NCI-H526 (cell line): ENCODE results near the gene TP53TG5.

ENCODE experiments used
- DNase-seq, 2 experiments: peaks; one replicate each; lab custom pipeline; 2025; lab: John Stamatoyannopoulos, UW

The TP53TG5 gene

GRCh38 chr20:45405571-45406259 lies 27.6 kb upstream of the TP53TG5 start:
- peak in 1 of 2 experiments; percentile 80 for DNase-seq

GRCh38 chr20:45404438-45404837 lies 26.3 kb upstream of the TP53TG5 start:
- no peak for DNase-seq

DNA sequence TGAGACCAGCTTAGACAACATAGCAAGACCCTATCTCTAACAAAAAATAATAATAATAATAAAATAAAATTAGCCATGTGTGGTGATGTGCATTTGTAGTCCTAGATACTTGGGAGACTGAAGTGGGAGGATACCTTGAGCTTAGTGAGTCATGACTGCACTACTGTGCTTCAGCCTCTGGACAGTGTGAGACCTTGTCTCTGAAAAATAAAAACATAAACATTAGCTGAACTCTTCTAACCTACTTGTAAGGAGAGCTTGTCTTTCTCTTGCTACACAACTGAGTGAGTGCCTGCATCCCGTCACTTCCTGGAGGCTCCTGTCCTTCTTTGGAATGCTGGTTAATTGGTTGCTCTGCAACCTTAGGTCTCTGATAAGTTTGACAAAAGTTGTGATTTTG lies 24.8 kb upstream of the TP53TG5 start:
- DNase-seq, result no peak

DNA sequence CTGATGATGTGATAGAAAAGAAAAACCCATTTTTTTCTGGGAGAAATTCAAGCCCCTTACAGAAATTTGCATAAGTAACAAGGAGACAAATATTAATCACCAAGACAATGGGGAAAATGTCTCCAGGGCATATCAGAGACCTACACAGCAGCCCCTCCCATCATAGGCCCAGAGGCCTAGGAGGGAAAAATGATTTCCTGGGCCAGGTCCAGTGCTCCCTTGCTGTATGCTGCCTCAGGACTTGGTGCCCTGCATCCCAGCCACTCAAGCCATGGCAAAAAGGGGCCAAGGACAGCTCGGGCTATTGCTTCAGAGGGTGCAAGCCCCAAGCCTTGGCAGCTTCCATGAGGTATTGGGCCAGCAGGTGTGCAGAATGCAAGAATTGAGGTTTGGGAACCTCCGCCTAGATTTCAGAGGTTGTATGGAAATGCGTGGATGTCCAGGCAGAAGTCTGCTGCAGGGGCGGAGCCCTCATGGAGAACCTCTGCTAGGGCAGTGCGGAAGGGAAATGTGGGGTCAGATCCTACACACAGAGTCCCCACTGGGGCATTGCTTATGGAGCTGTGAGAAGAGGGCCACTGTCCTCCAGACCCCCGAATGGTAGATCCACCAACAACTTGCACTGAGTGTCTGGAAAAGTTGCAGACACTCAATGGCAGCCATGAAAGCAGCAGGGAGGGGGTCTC lies 22.4 kb upstream of the TP53TG5 start:
- no peak for DNase-seq

DNA sequence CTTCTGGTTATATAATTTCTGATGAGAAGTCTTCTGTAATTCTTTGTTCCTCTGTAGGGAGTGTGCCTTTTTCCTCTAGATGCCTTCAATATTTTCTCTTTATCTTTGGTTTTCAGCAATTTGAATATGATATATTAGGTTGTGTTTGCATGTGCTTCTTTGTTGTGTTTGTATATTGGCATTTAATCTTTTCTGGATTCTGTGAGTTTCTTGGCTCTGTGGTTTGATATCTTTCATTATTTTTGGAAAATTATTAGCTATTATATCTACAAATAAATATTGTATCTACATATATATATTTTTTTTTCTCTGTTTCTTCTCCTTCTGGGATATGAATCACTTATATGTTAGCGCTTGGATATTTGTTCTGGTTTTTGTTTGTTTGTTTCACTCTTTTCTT lies 20.9 kb upstream of the TP53TG5 start:
- no peak for DNase-seq

DNA sequence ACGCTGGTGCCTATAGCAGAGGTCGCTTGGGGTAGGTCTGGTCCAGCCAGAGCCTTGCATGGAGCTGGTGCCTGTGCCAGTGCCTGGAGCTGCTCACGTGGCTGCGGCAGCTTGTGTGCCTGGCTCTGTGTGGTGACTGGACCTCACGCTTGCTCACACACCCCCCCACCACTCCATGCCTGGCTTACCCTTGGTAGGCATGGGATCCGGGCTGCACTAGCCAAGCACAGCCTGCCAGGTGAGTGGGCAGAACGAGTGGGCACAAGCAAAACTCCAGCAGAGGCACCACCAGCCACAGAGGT lies 16.9 kb upstream of the TP53TG5 start:
- DNase-seq, result no peak

DNA sequence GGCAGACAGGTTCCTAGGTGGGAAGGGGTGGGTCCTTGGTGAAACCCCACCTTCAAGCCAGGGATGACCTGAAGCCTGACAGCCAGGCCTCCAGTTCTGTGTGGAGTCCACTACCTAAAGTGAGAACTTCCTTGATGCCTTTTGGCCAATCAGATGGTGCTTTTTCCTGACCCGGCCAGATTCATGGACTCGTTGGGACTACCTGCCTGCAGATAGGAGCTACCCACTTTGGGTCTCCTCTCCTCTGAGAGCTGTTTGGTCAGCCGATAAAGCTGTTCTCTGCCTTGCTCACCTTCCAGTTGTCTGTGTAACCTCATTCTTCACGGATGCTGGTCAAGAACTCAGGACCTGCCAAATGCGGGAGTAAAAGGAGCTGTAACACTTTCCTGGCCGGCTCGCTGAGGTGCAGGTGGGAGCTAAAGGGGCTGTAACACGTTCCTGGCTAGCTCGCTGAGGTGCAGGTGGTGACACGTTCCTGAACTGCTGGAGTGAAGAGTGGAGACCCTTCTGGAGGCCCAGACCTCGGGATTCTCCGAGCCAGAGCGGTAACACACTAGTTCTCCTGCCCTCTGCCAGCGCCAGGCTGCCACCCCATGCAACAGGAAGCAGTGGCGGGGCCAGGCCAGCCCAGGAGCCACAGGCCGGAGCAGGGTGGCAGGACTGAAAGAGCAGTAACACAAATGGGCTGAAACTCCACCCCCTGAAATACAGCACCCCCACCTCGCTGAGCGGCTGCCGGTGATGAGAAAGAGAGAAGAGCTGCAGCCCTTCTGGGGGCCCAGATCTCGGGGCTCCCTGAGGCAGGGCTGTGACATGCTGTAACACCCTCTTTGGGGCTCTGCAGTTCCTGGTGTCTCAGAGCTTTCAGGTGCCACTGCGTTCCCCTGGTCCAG lies 16.3 kb upstream of the TP53TG5 start:
- no peak for DNase-seq

GRCh38 chr20:45392733-45393132 lies 14.6 kb upstream of the TP53TG5 start:
- peak in 1 of 2 experiments; percentile 18 for DNase-seq

DNA sequence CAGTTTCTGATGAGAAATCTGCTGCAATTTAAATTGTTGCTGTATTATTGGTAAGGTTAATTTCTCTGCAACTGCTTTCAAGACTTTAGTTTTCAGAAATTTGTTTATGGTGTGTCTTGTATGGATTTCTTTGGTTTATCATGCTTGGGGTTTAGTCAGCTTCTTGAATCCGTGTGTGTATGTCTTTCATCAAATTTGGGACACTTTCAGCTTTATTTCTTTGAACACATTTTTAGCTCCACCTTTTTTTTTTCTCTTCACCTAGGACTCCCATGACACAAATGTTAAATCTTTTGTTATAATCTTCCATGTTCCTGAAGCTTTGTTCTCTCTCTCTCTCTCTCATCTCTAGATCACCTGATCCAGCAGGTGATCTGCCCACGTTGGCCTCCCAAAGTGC lies 13.4 kb upstream of the TP53TG5 start:
- no peak for DNase-seq

DNA sequence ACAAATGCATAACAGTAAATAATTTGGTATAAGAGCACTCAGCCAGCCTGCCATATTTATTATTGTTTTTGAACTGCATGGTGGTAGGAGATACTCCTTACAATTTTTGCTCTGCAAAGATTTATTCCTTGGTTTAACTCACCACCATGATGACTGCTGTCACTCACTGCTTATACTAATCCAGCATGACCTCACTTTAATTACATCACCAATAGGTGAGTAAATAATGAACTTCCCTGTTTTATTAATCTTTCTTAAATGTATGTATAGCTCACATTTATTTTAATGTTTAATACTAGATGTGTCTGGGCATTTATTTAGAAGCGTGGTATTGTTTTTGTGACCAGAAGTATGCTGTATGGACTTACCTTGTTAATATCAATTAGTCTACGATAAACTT lies 12.8 kb upstream of the TP53TG5 start:
- DNase-seq, result no peak

- DNase-seq, result no peak
Measured at GRCh38 chr20:45387274-45387673, 9.1 kb upstream of the TP53TG5 start.

GRCh38 chr20:45377269-45377668 lies 856 bp downstream of the TP53TG5 start:
- DNase-seq, result peak; percentile 56 to 79

GRCh38 chr20:45374966-45375365 lies 3.2 kb downstream of the TP53TG5 start:
- no peak for DNase-seq

DNA sequence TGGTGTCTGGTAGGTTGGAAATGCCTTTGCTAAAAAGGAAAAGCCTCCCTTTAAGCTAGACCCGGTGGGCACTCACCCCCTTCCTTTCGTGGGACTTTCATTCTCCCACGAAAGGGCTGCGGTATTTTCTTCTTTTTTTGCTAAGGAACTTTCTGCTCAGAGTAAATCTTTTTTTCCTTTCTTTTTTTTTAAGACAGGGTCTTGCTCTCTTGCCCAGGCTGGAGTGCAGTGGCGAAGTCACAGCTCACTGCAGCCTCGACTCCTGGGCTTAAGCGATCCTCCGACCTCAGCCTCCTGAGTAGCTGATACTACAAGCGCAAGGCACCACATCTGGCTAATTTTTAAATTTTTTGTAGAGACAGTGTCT lies 4.0 kb downstream of the TP53TG5 start:
- DNase-seq, result no peak

DNA sequence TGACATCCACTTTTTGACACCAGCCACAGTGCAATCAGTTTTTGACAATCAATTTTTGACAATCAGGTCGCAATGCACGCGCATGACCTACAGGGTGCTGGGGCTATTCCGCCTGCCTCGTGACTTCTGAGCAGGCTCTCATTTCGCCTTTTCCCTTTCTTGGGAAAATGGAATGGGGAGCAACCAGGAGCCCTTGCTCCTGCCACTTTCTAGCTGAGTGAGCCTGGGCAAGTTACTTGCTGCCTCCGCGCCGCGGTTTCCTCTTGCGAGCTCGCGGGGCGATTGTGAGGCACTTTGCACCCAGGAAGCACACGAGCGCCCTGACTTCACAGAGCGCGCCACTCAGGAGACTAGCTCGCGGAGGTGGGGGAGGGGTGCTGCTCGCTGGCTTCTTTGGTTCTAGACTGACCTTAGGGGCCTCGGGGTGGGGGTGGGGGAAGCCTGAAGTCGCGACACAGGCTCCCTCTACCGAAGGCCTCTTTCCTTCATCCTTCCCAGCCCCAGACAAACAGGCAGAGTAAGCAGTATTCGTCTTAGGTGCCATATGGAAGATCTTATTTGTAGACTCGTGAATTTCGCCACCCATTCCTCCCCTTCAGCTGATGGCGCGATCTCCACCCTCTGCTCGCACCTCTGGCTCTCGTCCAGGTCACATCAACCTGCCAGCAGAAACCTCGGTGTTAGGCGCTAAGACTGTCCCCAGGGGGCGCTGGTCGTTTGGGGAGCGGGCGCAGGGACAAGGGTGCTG lies 4.6 kb downstream of the TP53TG5 start:
- peak; percentile 93 to 97 for DNase-seq

GRCh38 chr20:45372646-45373352 lies 5.3 kb downstream of the TP53TG5 start:
- DNase-seq, result peak; percentile 17 to 63

GRCh38 chr20:45372241-45372640 lies 5.9 kb downstream of the TP53TG5 start:
- no peak for DNase-seq

DNA sequence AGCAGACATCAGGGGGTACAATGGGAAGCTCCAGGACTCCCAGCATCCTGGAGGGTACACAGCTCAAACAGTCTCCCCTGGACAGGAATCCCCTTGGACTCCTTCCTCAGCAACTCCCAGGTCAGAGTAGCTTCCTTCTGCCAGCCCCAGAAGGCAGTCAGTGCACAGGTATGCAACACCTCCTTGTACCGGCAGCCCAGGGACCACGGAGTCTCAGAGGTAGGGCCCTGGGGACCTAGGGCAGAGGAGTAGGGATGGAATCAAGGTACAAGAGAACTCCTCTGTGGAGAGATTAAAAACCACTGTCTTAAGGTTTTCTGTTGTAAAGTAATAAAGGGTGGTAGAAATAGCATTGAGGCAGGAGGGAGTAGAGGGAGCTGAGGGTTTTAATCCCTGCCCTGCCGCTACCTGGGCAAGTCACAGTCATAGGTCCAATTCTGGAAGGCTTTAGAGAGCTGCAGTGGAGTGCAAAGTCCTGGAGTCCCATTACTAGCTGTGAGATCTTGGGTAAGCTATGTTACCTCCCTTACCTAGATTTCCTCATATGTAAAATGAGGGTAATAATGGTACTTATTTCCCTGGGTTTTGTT lies 7.5 kb downstream of the TP53TG5 start:
- DNase-seq, result no peak

DNA sequence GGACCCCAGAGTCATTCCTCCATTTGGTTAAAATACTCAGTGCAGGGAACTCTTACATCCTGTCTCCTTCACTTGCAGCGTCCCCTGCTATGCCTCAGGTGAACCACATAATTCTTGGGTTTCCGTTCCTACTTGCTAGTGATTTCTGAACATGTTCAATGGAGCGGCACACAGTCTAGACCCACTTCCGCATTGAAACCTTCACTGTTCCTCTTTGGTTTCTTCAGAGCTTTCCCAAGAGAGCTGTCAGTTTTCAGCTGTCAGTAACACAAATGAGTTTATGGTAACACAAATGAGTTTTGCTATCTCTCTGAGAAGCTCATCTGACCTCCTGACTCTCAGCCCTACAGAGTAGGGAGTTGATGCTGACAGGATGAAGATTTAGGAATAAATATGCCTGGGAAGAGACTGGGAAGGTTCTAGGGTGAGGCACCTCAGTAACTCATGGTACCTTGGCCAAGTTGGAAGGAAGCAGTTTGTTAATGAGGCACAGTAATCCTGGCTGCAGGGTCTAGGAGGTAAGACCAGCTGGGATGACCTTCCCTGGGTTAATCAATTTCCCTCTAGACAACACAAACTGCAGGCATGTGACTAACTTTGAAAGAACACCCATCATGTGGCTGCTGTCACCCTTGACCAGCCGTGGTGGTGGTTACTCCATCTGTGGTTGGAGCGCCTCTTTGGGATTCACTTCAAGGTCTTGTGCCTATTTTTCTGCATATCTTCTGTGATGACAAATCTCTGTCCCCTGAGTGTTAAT lies 9.7 kb downstream of the TP53TG5 start:
- no peak for DNase-seq

DNA sequence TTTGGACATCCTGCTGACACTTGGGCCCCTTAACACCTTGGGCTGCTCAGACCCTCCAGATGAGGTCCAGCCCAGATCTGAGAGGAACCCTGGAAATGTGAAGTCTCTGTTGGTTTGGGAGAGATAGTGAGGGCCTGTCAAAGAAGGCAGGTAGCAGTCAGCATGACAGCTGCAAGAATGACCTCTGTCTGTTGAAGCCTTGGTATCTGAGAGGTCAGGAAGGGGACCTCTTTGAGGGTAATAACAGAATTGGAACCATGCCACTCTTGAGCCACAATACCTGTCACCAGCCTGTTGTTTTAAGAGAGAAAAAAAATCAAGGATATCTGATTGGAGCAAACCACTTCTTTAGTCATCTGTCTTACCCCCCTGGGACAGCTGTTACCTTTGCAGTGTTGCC lies 11.0 kb downstream of the TP53TG5 start:
- no peak for DNase-seq

DNA sequence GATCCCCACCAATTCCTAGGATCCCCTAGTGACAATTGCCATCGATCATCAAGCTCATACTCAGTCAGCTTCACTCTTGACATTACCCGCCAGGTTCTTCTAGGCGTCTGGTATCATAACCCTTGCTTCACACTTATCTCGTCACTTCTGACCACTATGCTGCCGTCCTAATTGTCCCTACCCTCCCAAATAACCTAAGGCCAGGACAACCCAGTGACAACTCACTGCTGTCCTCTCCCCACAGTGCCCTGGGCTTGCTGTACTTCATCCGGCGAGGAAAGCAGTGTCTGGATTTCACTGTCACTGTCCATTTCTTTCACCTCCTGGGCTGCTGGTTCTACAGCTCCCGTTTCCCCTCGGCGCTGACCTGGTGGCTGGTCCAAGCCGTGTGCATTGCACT lies 11.5 kb downstream of the TP53TG5 start:
- no peak for DNase-seq
